ENCODE data around the gene E2F4. TPM values are rescaled to one million over a fixed set of nuclear protein-coding genes. Genes with fewer than 3 reads are reported as not detected.
A peak's percentile ranks its signal among the peaks of the same experiment; 100 is the strongest.

E2F4 gene
- total RNA-seq = 89.7 and 97.0 TPM in 2 replicates
- long read RNA-seq, partial matches to known transcripts = 1 of 4 reads
- long read RNA-seq, other reads (novel, unspliced or antisense) = 2 of 4 reads

- peak; percentile 76 for DNase-seq (ENCODE audit: low read depth, low spot score)
- Mint-ChIP-seq H3K9me3 (no peaks in the 10 kb centered on the region), H3K36me3 (ENCODE audit: low read depth) (peaks cover 9% of the 10 kb centered on the region), H3K4me1 (peaks cover 31% of the 10 kb centered on the region), H3K27ac (ENCODE audit: unreplicated experiment) (peak within 1 kb of the TSS; percentile 43), H3K4me3 (peak within 1 kb of the TSS; percentile 93), H3K27me3 (ENCODE audit: low read depth) (peaks cover 2% of the 10 kb centered on the region)
- TF ChIP-seq, protein P1, sequence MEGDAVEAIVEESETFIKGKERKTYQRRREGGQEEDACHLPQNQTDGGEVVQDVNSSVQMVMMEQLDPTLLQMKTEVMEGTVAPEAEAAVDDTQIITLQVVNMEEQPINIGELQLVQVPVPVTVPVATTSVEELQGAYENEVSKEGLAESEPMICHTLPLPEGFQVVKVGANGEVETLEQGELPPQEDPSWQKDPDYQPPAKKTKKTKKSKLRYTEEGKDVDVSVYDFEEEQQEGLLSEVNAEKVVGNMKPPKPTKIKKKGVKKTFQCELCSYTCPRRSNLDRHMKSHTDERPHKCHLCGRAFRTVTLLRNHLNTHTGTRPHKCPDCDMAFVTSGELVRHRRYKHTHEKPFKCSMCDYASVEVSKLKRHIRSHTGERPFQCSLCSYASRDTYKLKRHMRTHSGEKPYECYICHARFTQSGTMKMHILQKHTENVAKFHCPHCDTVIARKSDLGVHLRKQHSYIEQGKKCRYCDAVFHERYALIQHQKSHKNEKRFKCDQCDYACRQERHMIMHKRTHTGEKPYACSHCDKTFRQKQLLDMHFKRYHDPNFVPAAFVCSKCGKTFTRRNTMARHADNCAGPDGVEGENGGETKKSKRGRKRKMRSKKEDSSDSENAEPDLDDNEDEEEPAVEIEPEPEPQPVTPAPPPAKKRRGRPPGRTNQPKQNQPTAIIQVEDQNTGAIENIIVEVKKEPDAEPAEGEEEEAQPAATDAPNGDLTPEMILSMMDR (conservative IDR thresholded peaks at IDR 0.05) = no peak
These were observed at the start of gene E2F4 for GRCh38 chr16:67191995-67192681. Gene E2F4, plus strand, starts transcription at chr16:67192155. Its CDS starts 73 bp downstream, at chr16:67192228.

DNA sequence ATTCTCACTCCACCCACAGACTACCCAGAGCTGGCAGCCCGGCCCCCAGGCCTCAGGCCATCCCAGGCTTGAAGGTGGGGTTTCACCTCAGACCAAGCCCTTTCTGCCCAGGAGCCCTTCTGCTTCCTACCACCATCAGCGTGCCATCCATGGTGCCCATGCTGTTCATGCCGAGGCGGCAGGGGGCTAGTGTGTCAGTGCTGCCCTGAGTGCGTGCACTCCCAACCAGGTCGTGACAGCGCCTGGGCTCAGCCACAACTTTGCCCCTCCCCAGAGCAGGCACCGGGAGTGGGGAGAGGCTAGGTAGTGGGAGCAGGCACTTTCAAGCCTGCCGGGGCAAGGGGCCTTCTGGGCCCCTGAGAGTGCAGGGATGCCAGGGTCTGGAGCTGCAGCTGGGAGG is 49.6 kb upstream of the E2F4 start:
- H3K4me3 Mint-ChIP-seq = no peak overlapping the region
- DNase-seq (ENCODE audit: low read depth, low spot score) = no peak
- H3K9me3 Mint-ChIP-seq = no peaks in the 10 kb centered on the region
- TF ChIP-seq, protein P1 (conservative IDR thresholded peaks at IDR 0.05) = no peak
- H3K27ac Mint-ChIP-seq (ENCODE audit: unreplicated experiment) = no peak overlapping the region
- H3K4me1 Mint-ChIP-seq = no peaks in the 10 kb centered on the region
- peaks cover 15% of the 10 kb centered on the region for H3K36me3 Mint-ChIP-seq (ENCODE audit: low read depth)
- no peaks in the 10 kb centered on the region for H3K27me3 Mint-ChIP-seq (ENCODE audit: low read depth)

DNA sequence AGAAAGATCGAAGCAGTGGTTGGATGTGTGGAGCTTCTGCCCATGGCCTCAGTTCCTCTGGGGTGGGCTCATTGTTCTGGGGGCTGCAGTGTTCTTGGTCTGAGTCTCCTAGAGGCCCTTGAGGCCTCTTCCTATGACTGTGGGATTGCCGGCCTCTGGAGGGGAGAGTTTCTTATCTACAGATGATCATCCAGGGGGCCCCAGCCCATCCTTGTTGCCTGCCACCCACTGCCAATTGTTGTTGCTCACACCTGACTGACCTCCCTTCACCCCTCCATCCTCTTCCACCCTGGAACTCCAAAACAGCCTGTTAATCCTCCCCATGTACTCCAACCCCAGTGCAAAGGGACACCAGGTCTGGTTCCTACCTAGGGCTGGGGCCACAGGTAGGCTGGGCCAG is 47.0 kb upstream of the E2F4 start:
- H3K27ac Mint-ChIP-seq (ENCODE audit: unreplicated experiment) = no peak overlapping the region
- H3K4me1 Mint-ChIP-seq = no peaks in the 10 kb centered on the region
- peak overlapping the region; percentile 10 for H3K4me3 Mint-ChIP-seq
- peaks cover 25% of the 10 kb centered on the region for H3K36me3 Mint-ChIP-seq (ENCODE audit: low read depth)
- no peak for DNase-seq (ENCODE audit: low read depth, low spot score)
- H3K9me3 Mint-ChIP-seq = no peaks in the 10 kb centered on the region
- H3K27me3 Mint-ChIP-seq (ENCODE audit: low read depth) = peaks cover 7% of the 10 kb centered on the region
- TF ChIP-seq, protein P1 (conservative IDR thresholded peaks at IDR 0.05) = no peak

GRCh38 chr16:67145746-67146145 is 46.2 kb upstream of the E2F4 start:
- Mint-ChIP-seq H3K9me3 (no peaks in the 10 kb centered on the region), H3K36me3 (ENCODE audit: low read depth) (peaks cover 25% of the 10 kb centered on the region), H3K27me3 (ENCODE audit: low read depth) (peaks cover 7% of the 10 kb centered on the region), H3K27ac (ENCODE audit: unreplicated experiment) (no peak overlapping the region), H3K4me1 (no peaks in the 10 kb centered on the region), H3K4me3 (no peak overlapping the region)
- DNase-seq (ENCODE audit: low read depth, low spot score) = no peak
- TF ChIP-seq, protein P1 (conservative IDR thresholded peaks at IDR 0.05) = no peak

DNA sequence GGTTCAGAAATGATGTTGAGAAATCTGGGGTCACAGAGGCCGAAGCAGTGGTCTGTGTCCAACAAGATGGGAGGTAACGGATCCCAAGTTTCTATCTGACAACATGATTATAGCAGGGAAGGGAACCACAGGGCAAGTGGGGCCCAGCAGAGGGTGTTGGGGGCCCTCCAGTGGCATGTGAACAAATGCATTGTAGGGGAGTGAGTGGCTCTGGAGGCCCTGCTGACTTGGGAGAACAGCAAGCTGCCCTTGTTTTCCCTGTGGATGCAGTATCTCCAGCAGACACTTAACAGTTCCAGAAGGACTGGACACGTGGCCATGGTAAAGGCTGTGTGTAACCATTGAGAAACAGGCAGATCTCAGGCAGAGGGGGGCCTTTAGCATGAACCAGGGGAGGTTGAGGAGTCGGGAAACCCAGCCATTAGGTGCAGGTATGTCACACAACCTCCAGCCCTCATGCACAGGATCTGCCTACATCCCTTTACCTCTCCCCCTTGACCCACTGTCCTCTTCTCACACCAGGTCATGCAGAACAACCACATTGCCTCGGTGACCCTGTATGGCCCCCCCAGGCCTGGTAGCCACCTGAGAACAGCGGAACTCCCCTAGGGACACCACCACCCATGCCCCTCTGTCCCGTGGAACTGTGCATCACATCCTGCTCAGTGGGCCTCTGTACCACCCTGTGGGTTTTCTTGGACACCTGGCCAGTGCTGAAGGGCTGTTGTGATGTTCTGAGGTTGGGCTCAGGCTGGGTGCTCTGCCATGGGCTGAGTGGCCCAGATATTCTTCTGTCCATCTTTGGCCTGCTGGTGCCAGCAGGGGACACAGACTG is 45.2 kb upstream of the E2F4 start:
- Mint-ChIP-seq H3K27me3 (ENCODE audit: low read depth) (peaks cover 16% of the 10 kb centered on the region), H3K4me3 (no peak overlapping the region), H3K4me1 (peaks cover 4% of the 10 kb centered on the region), H3K27ac (ENCODE audit: unreplicated experiment) (no peak overlapping the region), H3K9me3 (no peaks in the 10 kb centered on the region), H3K36me3 (ENCODE audit: low read depth) (peaks cover 21% of the 10 kb centered on the region)
- TF ChIP-seq, protein P1 (conservative IDR thresholded peaks at IDR 0.05) = no peak
- DNase-seq (ENCODE audit: low read depth, low spot score) = no peak

All from neural crest cell (in vitro differentiated cells).